ENCODE results near the gene ANXA6. TPM values are rescaled to one million over a fixed set of nuclear protein-coding genes. Genes with fewer than 3 reads are reported as not detected.
"Not testable (repeated sequence)": the region's sequence is repeated elsewhere in the genome, so short reads cannot be mapped to it uniquely, and the experiment has no call there.

The ANXA6 gene
- total RNA-seq, 1 donor from 2014 or later: 143 TPM

GRCh38 chr5:151199581-151200185 is 42.1 kb upstream of the ANXA6 start:
- no peak overlapping the region for H3K27ac ChIP-seq

DNA sequence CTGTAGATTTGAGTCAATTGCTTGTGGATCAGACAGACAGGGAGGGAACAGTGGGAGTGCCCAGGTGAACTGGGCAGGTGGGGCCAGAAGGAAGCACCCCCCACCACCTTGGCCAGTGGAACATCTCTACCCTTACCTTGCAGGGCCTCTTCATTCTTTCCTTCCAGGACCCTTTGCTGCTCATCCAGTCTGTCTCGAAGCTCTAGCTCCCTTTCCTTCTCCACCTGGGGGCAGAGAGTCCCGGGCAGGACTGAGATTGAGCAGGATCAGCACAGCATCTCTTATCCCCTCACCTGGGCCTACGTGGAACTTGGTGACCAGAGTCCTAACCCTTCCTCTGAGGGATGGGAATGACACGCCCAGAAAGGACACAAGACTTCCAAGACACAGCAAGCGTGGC is 41.3 kb upstream of the ANXA6 start:
- intact Hi-C loops (cut with DNase I): no loop called here
- H3K27ac ChIP-seq: no peak overlapping the region
- H3K9me3 ChIP-seq: no peaks in the 10 kb centered on the region
- TF ChIP-seq, protein P1, sequence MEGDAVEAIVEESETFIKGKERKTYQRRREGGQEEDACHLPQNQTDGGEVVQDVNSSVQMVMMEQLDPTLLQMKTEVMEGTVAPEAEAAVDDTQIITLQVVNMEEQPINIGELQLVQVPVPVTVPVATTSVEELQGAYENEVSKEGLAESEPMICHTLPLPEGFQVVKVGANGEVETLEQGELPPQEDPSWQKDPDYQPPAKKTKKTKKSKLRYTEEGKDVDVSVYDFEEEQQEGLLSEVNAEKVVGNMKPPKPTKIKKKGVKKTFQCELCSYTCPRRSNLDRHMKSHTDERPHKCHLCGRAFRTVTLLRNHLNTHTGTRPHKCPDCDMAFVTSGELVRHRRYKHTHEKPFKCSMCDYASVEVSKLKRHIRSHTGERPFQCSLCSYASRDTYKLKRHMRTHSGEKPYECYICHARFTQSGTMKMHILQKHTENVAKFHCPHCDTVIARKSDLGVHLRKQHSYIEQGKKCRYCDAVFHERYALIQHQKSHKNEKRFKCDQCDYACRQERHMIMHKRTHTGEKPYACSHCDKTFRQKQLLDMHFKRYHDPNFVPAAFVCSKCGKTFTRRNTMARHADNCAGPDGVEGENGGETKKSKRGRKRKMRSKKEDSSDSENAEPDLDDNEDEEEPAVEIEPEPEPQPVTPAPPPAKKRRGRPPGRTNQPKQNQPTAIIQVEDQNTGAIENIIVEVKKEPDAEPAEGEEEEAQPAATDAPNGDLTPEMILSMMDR (IDR thresholded peaks at IDR 0.05): no peak
- H3K27me3 ChIP-seq: no peaks in the 10 kb centered on the region
- peak; percentile 26 for DNase-seq
- ATAC-seq: no peak
- H3K36me3 ChIP-seq: peaks cover 45% of the 10 kb centered on the region
- no peak overlapping the region for H3K4me3 ChIP-seq
- peaks cover 20% of the 10 kb centered on the region for H3K4me1 ChIP-seq

More at GRCh38 chr5:151199581-151200185, 42.1 kb upstream of the ANXA6 start:
- intact Hi-C loops (cut with DNase I): no loop called here
- Histone ChIP-seq H3K36me3 (peaks cover 45% of the 10 kb centered on the region), H3K27me3 (no peaks in the 10 kb centered on the region), H3K4me1 (peaks cover 20% of the 10 kb centered on the region), H3K4me3 (no peak overlapping the region), H3K9me3 (no peaks in the 10 kb centered on the region)
- TF ChIP-seq, protein P1 (IDR thresholded peaks at IDR 0.05): no peak
- DNase-seq (peak; percentile 10), ATAC-seq (no peak)

DNA sequence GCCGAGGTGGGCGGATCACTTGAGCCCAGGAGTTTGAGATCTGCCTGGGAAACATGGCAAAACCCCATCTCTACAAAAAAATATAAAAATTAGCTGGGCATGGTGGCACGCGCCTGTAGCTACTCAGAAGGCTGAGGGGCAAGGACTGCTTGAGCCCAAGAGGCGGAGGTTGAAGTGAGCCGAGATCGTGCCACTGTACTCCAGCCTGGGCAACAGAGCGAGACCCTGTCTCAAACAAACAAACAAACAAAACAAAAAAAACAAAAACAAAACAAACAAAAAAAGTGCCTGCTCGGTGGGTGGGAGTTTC is 39.7 kb upstream of the ANXA6 start:
- H3K9me3 ChIP-seq; H3K4me3 ChIP-seq; ATAC-seq; H3K27ac ChIP-seq; H3K27me3 ChIP-seq; intact Hi-C loops (cut with DNase I): not testable (repeated sequence)
- H3K4me1 ChIP-seq: peaks cover 14% of the 10 kb centered on the region
- peak; percentile 13 for DNase-seq
- H3K36me3 ChIP-seq: peaks cover 43% of the 10 kb centered on the region

GRCh38 chr5:151196556-151197290 is 39.1 kb upstream of the ANXA6 start:
- Histone ChIP-seq H3K9me3 (no peaks in the 10 kb centered on the region), H3K4me3 (no peak overlapping the region), H3K27ac (peak overlapping the region; percentile 44), H3K27me3 (no peaks in the 10 kb centered on the region), H3K36me3 (peaks cover 41% of the 10 kb centered on the region), H3K4me1 (peaks cover 14% of the 10 kb centered on the region)
- DNase-seq (no peak), ATAC-seq (peak; percentile 65)
- intact Hi-C loops (cut with DNase I): no loop called here
- TF ChIP-seq, protein P1 (IDR thresholded peaks at IDR 0.05): no peak

DNA sequence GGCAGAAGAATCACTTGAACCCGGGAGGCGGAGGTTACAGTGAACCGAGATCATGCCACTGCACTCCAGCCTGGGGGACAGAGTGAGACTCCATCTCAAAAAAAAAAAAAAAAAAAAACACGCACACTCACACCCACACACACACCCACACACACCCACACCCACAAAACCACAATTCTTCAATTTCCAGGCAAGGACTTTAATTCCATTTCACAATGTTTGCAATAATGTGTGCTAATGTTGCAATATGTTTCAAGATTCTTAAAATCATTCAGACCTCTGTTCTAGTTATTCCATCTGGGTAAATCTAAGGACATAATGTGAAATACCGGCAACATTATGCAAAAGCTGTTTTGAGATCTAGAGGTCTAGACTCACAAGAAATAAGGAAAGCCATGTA is 38.0 kb upstream of the ANXA6 start:
- DNase-seq (peak; percentile 66), ATAC-seq (peak; percentile 86)
- Histone ChIP-seq H3K36me3 (peaks cover 34% of the 10 kb centered on the region), H3K27ac (peak overlapping the region; percentile 53), H3K4me1 (peaks cover 14% of the 10 kb centered on the region), H3K4me3 (no peak overlapping the region), H3K9me3 (no peaks in the 10 kb centered on the region), H3K27me3 (no peaks in the 10 kb centered on the region)
- intact Hi-C loops (cut with DNase I): no loop called here
- TF ChIP-seq, protein P1 (IDR thresholded peaks at IDR 0.05): no peak

- peaks cover 16% of the 10 kb centered on the region for H3K36me3 ChIP-seq
- no peak overlapping the region for H3K4me3 ChIP-seq
- ATAC-seq: no peak
- intact Hi-C loops (cut with DNase I): no loop called here
- TF ChIP-seq, protein P1 (IDR thresholded peaks at IDR 0.05): no peak
- H3K4me1 ChIP-seq: peaks cover 14% of the 10 kb centered on the region
- H3K9me3 ChIP-seq: no peaks in the 10 kb centered on the region
- no peak for DNase-seq
- H3K27ac ChIP-seq: no peak overlapping the region
- no peaks in the 10 kb centered on the region for H3K27me3 ChIP-seq
Observed at GRCh38 chr5:151192626-151193025, 35.0 kb upstream of the ANXA6 start.
